Peyer's patch (tissue), 4 donors: ENCODE results near the gene PCGF1. TPM values are rescaled to one million over a fixed set of nuclear protein-coding genes. Genes with fewer than 3 reads are reported as not detected.

Experiments used
- DNase-seq, 3 donors: peaks; one replicate each; pipeline ENCODE4 v3.0.0-alpha.2; 2017 to 2019
- H3K27ac ChIP-seq, 4 donors: fragments of 200-600 bp; sonication (generic); one replicate each; pipeline ENCODE4 v1.5.1; 2016 to 2019
- H3K27me3 ChIP-seq, 2 donors: fragments of 200-600 bp; sonication (generic); one replicate each; pipeline ENCODE4 v1.5.1; 2019
- H3K36me3 ChIP-seq, 3 donors: fragments of 200-600 bp; sonication (generic); one replicate each; pipeline ENCODE4 v1.5.1; 2016 to 2019
- H3K4me1 ChIP-seq, 4 donors: fragments of 200-600 bp; sonication (generic); one replicate each; pipeline ENCODE4 v1.5.1; 2016 to 2019
- H3K4me3 ChIP-seq, 4 donors: fragments of 200-600 bp; sonication (generic); 1 replicate in 3 of 4; 2 replicates in 1 of 4; pipeline ENCODE4 v1.5.1; 2016 to 2019; ENCODE audit warnings: mild to moderate bottlenecking in 1 of 4
- H3K9me3 ChIP-seq, 4 donors: fragments of 200-600 bp; sonication (generic); one replicate each; pipeline ENCODE4 v1.5.1; 2016 to 2019; ENCODE audit warnings: mild to moderate bottlenecking in 1 of 4
- POLR2A ChIP-seq, 2 donors: fragments of 450-650 bp; IDR thresholded peaks; one replicate each; pipeline ENCODE4 v1.5.1; 2017; ENCODE audit warnings: antibody characterized with exemption in 2 of 2, mild to moderate bottlenecking in 2 of 2, moderate library complexity in 2 of 2
- total RNA-seq, 4 donors: library from RNA; depleted of rRNA; stranded (reverse); fragments of >200 nt; gene quantifications; one replicate each; pipeline ENCODE4 v1.1.0, GENCODE V29; 2016
- TF ChIP-seq, protein P1 (sequence below), 6 experiments: fragments of 450-650 bp in 4 of 6; fragments of 200-600 bp in 2 of 6; sonication (generic) in 1 of 6; IDR thresholded peaks; one replicate each; pipeline ENCODE4 v1.5.1; 2017 to 2019; ENCODE audit warnings: antibody characterized with exemption in 6 of 6, mild to moderate bottlenecking in 3 of 6, moderate library complexity in 1 of 6

Gene PCGF1
- total RNA-seq, 4 donors from 2014 or later, result 14.0 to 18.9 (median 16.2) TPM

DNA sequence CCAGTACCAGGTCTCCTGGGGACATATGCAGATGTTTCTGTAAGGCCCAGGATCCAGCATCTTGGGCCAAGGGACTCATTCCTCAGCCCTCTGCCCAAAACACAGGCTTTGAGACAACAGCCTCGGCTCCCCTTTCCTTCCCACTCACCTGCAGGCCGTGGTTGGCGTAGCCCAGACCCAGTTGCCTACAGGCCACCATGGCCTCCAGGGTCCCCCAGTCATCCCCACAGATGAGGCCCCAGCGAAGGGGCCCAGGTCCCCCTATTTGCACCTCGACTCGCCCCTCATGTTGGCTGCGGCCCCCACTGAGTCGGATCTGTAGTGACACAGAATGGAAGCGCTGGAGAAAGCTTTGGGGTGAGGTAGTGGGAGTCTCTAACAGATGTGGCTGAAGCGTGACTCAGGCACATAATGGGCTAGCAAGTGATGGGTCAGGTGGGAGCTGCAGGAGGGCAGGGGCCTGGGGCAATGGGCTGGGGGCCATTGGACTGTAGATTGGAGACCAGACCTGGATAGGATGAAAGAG, 28.0 kb upstream of the PCGF1 start:
- no peaks in the 10 kb centered on the region for H3K9me3 ChIP-seq
- H3K4me1 ChIP-seq, result peaks cover 0 to 11% (median 8%) of the 10 kb centered on the region in 4 donors
- no peak overlapping the region for H3K27ac ChIP-seq
- DNase-seq, result no peak
- H3K27me3 ChIP-seq, result no peaks in the 10 kb centered on the region
- no peak overlapping the region for H3K4me3 ChIP-seq
- peaks cover 0 to 11% (median 0%) of the 10 kb centered on the region in 3 donors for H3K36me3 ChIP-seq
- no peak for TF ChIP-seq POLR2A (IDR thresholded peaks at IDR 0.05)
- TF ChIP-seq, protein P1, sequence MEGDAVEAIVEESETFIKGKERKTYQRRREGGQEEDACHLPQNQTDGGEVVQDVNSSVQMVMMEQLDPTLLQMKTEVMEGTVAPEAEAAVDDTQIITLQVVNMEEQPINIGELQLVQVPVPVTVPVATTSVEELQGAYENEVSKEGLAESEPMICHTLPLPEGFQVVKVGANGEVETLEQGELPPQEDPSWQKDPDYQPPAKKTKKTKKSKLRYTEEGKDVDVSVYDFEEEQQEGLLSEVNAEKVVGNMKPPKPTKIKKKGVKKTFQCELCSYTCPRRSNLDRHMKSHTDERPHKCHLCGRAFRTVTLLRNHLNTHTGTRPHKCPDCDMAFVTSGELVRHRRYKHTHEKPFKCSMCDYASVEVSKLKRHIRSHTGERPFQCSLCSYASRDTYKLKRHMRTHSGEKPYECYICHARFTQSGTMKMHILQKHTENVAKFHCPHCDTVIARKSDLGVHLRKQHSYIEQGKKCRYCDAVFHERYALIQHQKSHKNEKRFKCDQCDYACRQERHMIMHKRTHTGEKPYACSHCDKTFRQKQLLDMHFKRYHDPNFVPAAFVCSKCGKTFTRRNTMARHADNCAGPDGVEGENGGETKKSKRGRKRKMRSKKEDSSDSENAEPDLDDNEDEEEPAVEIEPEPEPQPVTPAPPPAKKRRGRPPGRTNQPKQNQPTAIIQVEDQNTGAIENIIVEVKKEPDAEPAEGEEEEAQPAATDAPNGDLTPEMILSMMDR (IDR thresholded peaks at IDR 0.05), result no peak

GRCh38 chr2:74534411-74534810, 26.9 kb upstream of the PCGF1 start:
- DNase-seq, result no peak
- no peaks in the 10 kb centered on the region for H3K9me3 ChIP-seq
- H3K27me3 ChIP-seq, result no peaks in the 10 kb centered on the region
- H3K36me3 ChIP-seq, result peaks cover 0 to 11% (median 0%) of the 10 kb centered on the region in 3 donors
- H3K4me3 ChIP-seq, result no peak overlapping the region
- H3K4me1 ChIP-seq, result peaks cover 0 to 11% (median 8%) of the 10 kb centered on the region in 4 donors
- no peak overlapping the region for H3K27ac ChIP-seq
- no peak for TF ChIP-seq POLR2A (IDR thresholded peaks at IDR 0.05)
- TF ChIP-seq, protein P1 (IDR thresholded peaks at IDR 0.05), result no peak

GRCh38 chr2:74533464-74533863, 26.0 kb upstream of the PCGF1 start:
- no peak for DNase-seq
- no peaks in the 10 kb centered on the region for H3K27me3 ChIP-seq
- no peaks in the 10 kb centered on the region for H3K9me3 ChIP-seq
- H3K4me3 ChIP-seq, result no peak overlapping the region
- H3K27ac ChIP-seq, result no peak overlapping the region
- TF ChIP-seq, protein P1 (IDR thresholded peaks at IDR 0.05), result no peak
- no peak for TF ChIP-seq POLR2A (IDR thresholded peaks at IDR 0.05)
- peaks cover 0 to 16% (median 9%) of the 10 kb centered on the region in 4 donors for H3K4me1 ChIP-seq
- peaks cover 0 to 11% (median 0%) of the 10 kb centered on the region in 3 donors for H3K36me3 ChIP-seq

DNA sequence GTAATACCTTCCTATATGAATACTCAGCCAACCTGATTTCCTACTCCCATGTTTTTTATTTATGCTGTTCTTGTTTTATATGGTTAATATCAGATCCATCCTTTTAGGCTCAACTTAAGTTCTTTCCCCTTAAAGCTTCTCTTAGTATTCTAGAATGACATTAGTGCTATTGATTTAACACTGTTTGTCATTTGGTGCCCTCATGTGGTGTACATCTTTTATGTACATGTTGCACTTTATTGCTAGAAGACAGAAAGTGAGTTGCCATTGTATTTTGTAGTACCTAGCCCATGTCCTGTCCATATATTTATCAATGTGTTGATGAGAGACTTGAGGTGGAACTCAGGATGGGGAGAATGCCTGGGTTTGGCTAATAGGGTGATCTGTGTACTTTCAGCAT, 24.7 kb upstream of the PCGF1 start:
- no peak overlapping the region for H3K27ac ChIP-seq
- TF ChIP-seq, protein P1 (IDR thresholded peaks at IDR 0.05), result peak in 3 of 6 experiments; percentile 56 to 76 (median 60)
- no peak for TF ChIP-seq POLR2A (IDR thresholded peaks at IDR 0.05)
- H3K27me3 ChIP-seq, result no peaks in the 10 kb centered on the region
- H3K36me3 ChIP-seq, result peaks cover 0 to 20% (median 0%) of the 10 kb centered on the region in 3 donors
- H3K9me3 ChIP-seq, result no peaks in the 10 kb centered on the region
- peaks cover 0 to 22% (median 11%) of the 10 kb centered on the region in 4 donors for H3K4me1 ChIP-seq
- no peak for DNase-seq
- no peak overlapping the region for H3K4me3 ChIP-seq

GRCh38 chr2:74531666-74532065, 24.2 kb upstream of the PCGF1 start:
- Histone ChIP-seq H3K9me3 (no peaks in the 10 kb centered on the region), H3K27me3 (no peaks in the 10 kb centered on the region), H3K4me1 (peaks cover 0 to 22% (median 11%) of the 10 kb centered on the region in 4 donors), H3K36me3 (peaks cover 0 to 26% (median 0%) of the 10 kb centered on the region in 3 donors), H3K27ac (no peak overlapping the region), H3K4me3 (no peak overlapping the region)
- no peak for TF ChIP-seq POLR2A (IDR thresholded peaks at IDR 0.05)
- TF ChIP-seq, protein P1 (IDR thresholded peaks at IDR 0.05), result no peak
- DNase-seq, result no peak
